Activated CD4-positive, alpha-beta T cell treated with anti-CD3 and anti-CD28 coated beads, Interleukin-2, amount 10 ng/mL, durations not matched to agents 7 days and 5 days (primary cell): ENCODE results near the gene TIRAP. TPM values are rescaled to one million over a fixed set of nuclear protein-coding genes. Genes with fewer than 3 reads are reported as not detected.

Source experiments
- CTCF ChIA-PET: fragments of 350-600 bp; sonication (Branson Sonifier 250); formaldehyde crosslinking; loops from one replicate; lab custom pipeline; 2021; ENCODE audit warnings: antibody characterized with exemption; lab: Charles Lee
- POLR2A ChIA-PET: fragments of 350-600 bp; sonication (Branson Sonifier 250); formaldehyde crosslinking; loops from one replicate; lab custom pipeline; 2021; ENCODE audit warnings: antibody characterized with exemption; lab: Charles Lee
- DNase-seq: peaks from one replicate; pipeline ENCODE4 v3.0.0-alpha.2; 2020
- H3K27ac Mint-ChIP-seq: one replicate; pipeline ENCODE4 v1.8.0; 2021; ENCODE audit warnings: mild to moderate bottlenecking, moderate library complexity, mixed read lengths
- H3K27me3 Mint-ChIP-seq: one replicate; pipeline ENCODE4 v1.8.0; 2021; ENCODE audit warnings: mixed read lengths
- H3K36me3 Mint-ChIP-seq: one replicate; pipeline ENCODE4 v1.8.0; 2021; ENCODE audit warnings: low read depth, mixed read lengths
- H3K4me1 Mint-ChIP-seq: one replicate; pipeline ENCODE4 v1.8.0; 2021; ENCODE audit warnings: mixed read lengths
- H3K4me3 Mint-ChIP-seq: one replicate; pipeline ENCODE4 v1.8.0; 2021; ENCODE audit warnings: mild to moderate bottlenecking, moderate library complexity, mixed read lengths
- H3K9me3 Mint-ChIP-seq: one replicate; pipeline ENCODE4 v1.8.0; 2021; ENCODE audit warnings: mixed read lengths
- total RNA-seq, 2 experiments: library from RNA; stranded (reverse); gene quantifications; one replicate each; pipeline ENCODE4 v1.2.3, GENCODE V29; 2021

The TIRAP gene
- total RNA-seq, 2 experiments from 2014 or later: 13.5 to 14.0 TPM

DNA sequence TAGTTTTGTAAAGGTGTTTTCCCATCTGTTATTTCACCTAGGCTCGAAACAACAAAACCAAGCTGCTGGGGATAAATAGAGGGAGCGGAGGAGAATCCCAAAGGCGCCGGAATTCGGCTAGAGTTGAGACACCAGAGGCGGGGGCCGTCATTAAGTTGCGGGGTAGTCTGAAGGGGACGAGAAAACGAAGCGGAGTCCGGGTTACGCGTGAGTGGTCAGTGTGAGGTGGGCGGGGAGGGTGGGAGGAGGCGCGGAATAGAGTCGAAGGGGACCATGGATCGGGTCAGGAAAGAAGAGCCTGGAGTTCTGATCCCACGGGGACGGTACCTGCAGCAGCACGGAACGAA, 14.6 kb upstream of the TIRAP start:
- CTCF ChIA-PET: interaction anchor here (0.5 to 1.6 kb wide), 2 partner anchors 49 to 53 kb away, joined by 3 to 6 read pairs; no protein-coding TSS in a partner anchor
- POLR2A ChIA-PET: no interaction called here
- Mint-ChIP-seq H3K4me1 (peaks cover 44% of the 10 kb centered on the region), H3K4me3 (peak overlapping the region; percentile 98), H3K27ac (peak overlapping the region; percentile 99), H3K9me3 (no peaks in the 10 kb centered on the region), H3K36me3 (peaks cover 54% of the 10 kb centered on the region), H3K27me3 (no peaks in the 10 kb centered on the region)
- no peak for DNase-seq

- H3K4me1 Mint-ChIP-seq: peaks cover 44% of the 10 kb centered on the region
- no peaks in the 10 kb centered on the region for H3K9me3 Mint-ChIP-seq
- CTCF ChIA-PET: interaction anchor here (1.6 to 1.9 kb wide), 2 partner anchors 10 to 50 kb away, joined by 3 to 7 read pairs; no protein-coding TSS in a partner anchor
- POLR2A ChIA-PET: interaction anchor here (0.7 kb wide), 1 partner anchor 13 kb away, joined by 3 read pairs; no protein-coding TSS in a partner anchor
- H3K36me3 Mint-ChIP-seq: peaks cover 51% of the 10 kb centered on the region
- DNase-seq: peak; percentile 100
- H3K27ac Mint-ChIP-seq: peak within 1 kb of the TSS; percentile 99
- H3K4me3 Mint-ChIP-seq: peak within 1 kb of the TSS; percentile 98
- H3K27me3 Mint-ChIP-seq: no peaks in the 10 kb centered on the region
Measured at GRCh38 chr11:126268708-126269579, 13.9 kb upstream of the TIRAP start, which contains the start of the genes FOXRED1 and SRPRA. Gene FOXRED1 (plus strand): TSS chr11:126269154. CDS start chr11:126269207, 53 bp downstream. Gene SRPRA (minus strand): TSS chr11:126268895. CDS start chr11:126268804, 91 bp downstream.

- Mint-ChIP-seq H3K9me3 (no peaks in the 10 kb centered on the region), H3K4me1 (peaks cover 36% of the 10 kb centered on the region), H3K36me3 (peaks cover 33% of the 10 kb centered on the region), H3K27ac (no peak overlapping the region), H3K4me3 (no peak overlapping the region), H3K27me3 (no peaks in the 10 kb centered on the region)
- ChIA-PET POLR2A (no interaction called here), CTCF (interaction anchor here (2.0 kb wide), 1 partner anchor 8 kb away, joined by 7 read pairs; the partner anchor contains the start of gene FOXRED1)
- no peak for DNase-seq
Measured at GRCh38 chr11:126277322-126277721, 5.6 kb upstream of the TIRAP start.

GRCh38 chr11:126277780-126278179, 5.1 kb upstream of the TIRAP start:
- CTCF ChIA-PET: interaction anchor here (2.0 kb wide), 1 partner anchor 8 kb away, joined by 7 read pairs; the partner anchor contains the start of gene FOXRED1
- H3K4me1 Mint-ChIP-seq: peaks cover 36% of the 10 kb centered on the region
- no peak overlapping the region for H3K27ac Mint-ChIP-seq
- DNase-seq: no peak
- peaks cover 30% of the 10 kb centered on the region for H3K36me3 Mint-ChIP-seq
- POLR2A ChIA-PET: no interaction called here
- H3K27me3 Mint-ChIP-seq: no peaks in the 10 kb centered on the region
- no peaks in the 10 kb centered on the region for H3K9me3 Mint-ChIP-seq
- H3K4me3 Mint-ChIP-seq: no peak overlapping the region

GRCh38 chr11:126279191-126279590, 3.7 kb upstream of the TIRAP start:
- POLR2A ChIA-PET: no interaction called here
- CTCF ChIA-PET: interaction anchor here (2.0 kb wide), 1 partner anchor 9 kb away, joined by 7 read pairs; the partner anchor contains the start of gene FOXRED1
- Mint-ChIP-seq H3K27me3 (no peaks in the 10 kb centered on the region), H3K9me3 (no peaks in the 10 kb centered on the region), H3K4me3 (no peak overlapping the region), H3K27ac (no peak overlapping the region), H3K4me1 (peaks cover 42% of the 10 kb centered on the region), H3K36me3 (peaks cover 24% of the 10 kb centered on the region)
- no peak for DNase-seq

DNA sequence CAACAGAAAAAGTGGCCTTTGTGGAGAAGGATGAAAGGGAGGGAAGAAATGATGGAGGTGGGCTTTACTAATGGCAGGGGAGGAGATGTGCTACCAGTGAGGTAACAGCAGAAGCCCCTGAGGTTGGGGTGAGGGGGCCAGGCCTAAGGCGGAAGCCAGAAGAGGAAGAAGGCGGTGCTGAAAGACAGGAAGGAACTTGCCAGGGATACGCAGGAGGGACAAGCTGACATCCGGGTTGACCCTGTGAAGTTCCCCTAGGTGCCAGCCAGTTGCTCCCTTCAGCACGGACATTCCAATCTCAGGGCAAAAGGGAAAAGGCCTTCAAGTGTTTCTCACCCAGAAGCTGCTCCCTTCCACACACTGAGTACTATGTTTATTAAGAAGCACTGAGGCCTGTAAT, 2.3 kb upstream of the TIRAP start:
- Mint-ChIP-seq H3K27me3 (no peaks in the 10 kb centered on the region), H3K4me1 (peaks cover 49% of the 10 kb centered on the region), H3K27ac (peak overlapping the region; percentile 71), H3K4me3 (no peak overlapping the region), H3K36me3 (peaks cover 14% of the 10 kb centered on the region), H3K9me3 (no peaks in the 10 kb centered on the region)
- no peak for DNase-seq
- ChIA-PET CTCF (interaction anchor here (0.7 to 1.7 kb wide), 3 partner anchors 16 to 69 kb away, joined by 3 to 4 read pairs (median 3); partner anchors contain the start of genes FAM118B and RPUSD4), POLR2A (no interaction called here)

DNA sequence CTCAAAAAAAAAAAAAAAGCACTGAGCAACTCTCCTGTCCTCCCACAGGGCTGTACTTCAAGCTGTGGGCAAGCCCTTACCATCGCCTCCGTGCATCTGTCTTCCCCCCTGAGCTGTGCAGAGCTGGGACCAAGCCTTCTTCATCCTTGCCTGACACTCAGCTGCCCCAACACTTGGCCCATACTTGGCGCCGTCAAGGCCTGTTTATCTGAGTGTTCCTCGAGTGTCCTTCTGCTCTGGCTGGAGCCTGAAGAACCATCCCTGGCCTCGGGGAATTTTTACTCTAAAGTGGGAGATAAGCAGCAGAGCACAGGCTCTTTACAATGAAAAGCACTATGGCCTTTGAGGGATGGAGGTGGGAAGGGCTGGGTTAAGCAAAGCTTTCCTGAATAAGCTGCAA, 1.6 kb upstream of the TIRAP start:
- peak overlapping the region; percentile 55 for H3K27ac Mint-ChIP-seq
- peaks cover 47% of the 10 kb centered on the region for H3K4me1 Mint-ChIP-seq

DNA sequence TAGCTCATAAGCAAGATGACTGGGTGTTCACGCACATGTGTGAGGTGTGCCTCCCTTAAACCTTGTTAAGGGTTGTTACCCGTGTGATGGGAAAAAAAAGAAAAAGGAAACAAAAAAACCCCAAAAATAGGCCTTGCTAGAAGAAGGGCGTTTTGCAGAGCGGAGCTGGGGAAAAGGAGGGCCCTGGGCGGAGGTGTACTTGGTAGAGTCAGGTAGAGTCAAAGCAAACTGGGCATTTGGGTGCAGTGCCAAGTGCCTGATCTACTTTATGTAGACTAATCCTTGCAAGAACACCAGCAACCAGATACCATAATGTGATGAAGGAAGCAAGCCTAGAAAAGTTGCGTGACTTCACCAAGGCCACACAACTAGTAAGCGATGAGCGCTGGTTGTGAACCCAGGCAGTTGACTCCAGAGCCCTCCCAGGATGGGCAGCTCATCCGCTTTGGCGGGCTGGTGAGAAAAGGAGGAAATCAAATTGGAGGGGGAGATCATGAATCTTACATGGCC, 1.2 kb upstream of the TIRAP start:
- Mint-ChIP-seq H3K27ac (peak overlapping the region; percentile 95), H3K4me3 (peak overlapping the region; percentile 88), H3K36me3 (peaks cover 9% of the 10 kb centered on the region), H3K4me1 (peaks cover 47% of the 10 kb centered on the region), H3K9me3 (no peaks in the 10 kb centered on the region), H3K27me3 (no peaks in the 10 kb centered on the region)
- no peak for DNase-seq
- ChIA-PET CTCF (interaction anchor here (0.8 to 1.7 kb wide), 6 partner anchors 9 to 70 kb away, joined by 3 to 14 read pairs (median 4); partner anchors contain the start of genes FAM118B and RPUSD4), POLR2A (interaction anchor here (0.9 kb wide), 1 partner anchor 13 kb away, joined by 3 read pairs; the partner anchor contains the start of genes FOXRED1 and SRPRA)

More for the DNA sequence above, 1.6 kb upstream of the TIRAP start:
- Mint-ChIP-seq H3K27me3 (no peaks in the 10 kb centered on the region), H3K36me3 (peaks cover 9% of the 10 kb centered on the region), H3K9me3 (no peaks in the 10 kb centered on the region), H3K4me3 (peak overlapping the region; percentile 88)
- DNase-seq: no peak
- ChIA-PET CTCF (interaction anchor here (0.7 to 1.7 kb wide), 8 partner anchors 8 to 70 kb away, joined by 3 to 14 read pairs (median 3); partner anchors contain the start of genes FAM118B and RPUSD4), POLR2A (no interaction called here)

DNA sequence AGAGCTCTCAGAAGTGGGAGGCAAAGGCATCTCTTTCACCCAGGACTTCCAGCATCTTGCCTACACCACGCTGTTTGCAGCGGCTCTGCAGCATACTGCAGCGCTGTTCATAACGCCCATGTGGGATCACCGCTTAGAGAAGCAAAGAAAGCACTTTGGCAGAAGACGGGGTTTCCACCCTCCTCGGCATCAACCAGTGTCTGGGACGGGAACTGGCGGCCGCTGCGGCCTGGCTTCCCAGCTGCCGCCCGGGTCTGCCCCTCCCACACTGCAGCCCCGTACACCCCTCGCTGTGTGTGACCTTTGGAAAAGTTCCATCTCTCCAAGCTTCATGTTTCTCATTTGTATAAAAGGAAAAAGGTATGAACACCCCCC, 545 bp upstream of the TIRAP start:
- ChIA-PET POLR2A (interaction anchor here (0.6 to 0.9 kb wide), 2 partner anchors 13 to 655 kb away, joined by 3 to 6 read pairs; partner anchors contain the start of genes FOXRED1 and SRPRA), CTCF (interaction anchor here (1.2 to 1.7 kb wide), 4 partner anchors 9 to 71 kb away, joined by 3 to 14 read pairs (median 4); partner anchors contain the start of genes FAM118B and RPUSD4)
- Mint-ChIP-seq H3K36me3 (peaks cover 9% of the 10 kb centered on the region), H3K27ac (peak overlapping the region; percentile 95), H3K9me3 (no peaks in the 10 kb centered on the region), H3K4me3 (peak overlapping the region; percentile 88), H3K4me1 (peaks cover 47% of the 10 kb centered on the region), H3K27me3 (no peaks in the 10 kb centered on the region)
- peak; percentile 35 for DNase-seq

GRCh38 chr11:126284829-126285228, 1.9 kb downstream of the TIRAP start:
- Mint-ChIP-seq H3K9me3 (no peaks in the 10 kb centered on the region), H3K4me3 (peak overlapping the region; percentile 88), H3K27ac (peak overlapping the region; percentile 63), H3K4me1 (peaks cover 42% of the 10 kb centered on the region), H3K36me3 (peaks cover 8% of the 10 kb centered on the region), H3K27me3 (no peaks in the 10 kb centered on the region)
- peak; percentile 61 for DNase-seq
- ChIA-PET POLR2A (no interaction called here), CTCF (no interaction called here)

GRCh38 chr11:126288237-126288636, 5.3 kb downstream of the TIRAP start:
- DNase-seq: no peak
- Mint-ChIP-seq H3K27ac (no peak overlapping the region), H3K9me3 (no peaks in the 10 kb centered on the region), H3K36me3 (peaks cover 19% of the 10 kb centered on the region), H3K4me1 (peaks cover 15% of the 10 kb centered on the region), H3K4me3 (no peak overlapping the region), H3K27me3 (no peaks in the 10 kb centered on the region)
- ChIA-PET CTCF (interaction anchor here (1.1 kb wide), 1 partner anchor 26 kb away, joined by 3 read pairs; no protein-coding TSS in a partner anchor), POLR2A (no interaction called here)

GRCh38 chr11:126290887-126291286, 8.0 kb downstream of the TIRAP start:
- Mint-ChIP-seq H3K36me3 (peaks cover 29% of the 10 kb centered on the region), H3K27ac (no peak overlapping the region), H3K27me3 (no peaks in the 10 kb centered on the region), H3K4me3 (no peak overlapping the region), H3K9me3 (no peaks in the 10 kb centered on the region), H3K4me1 (peaks cover 2% of the 10 kb centered on the region)
- CTCF ChIA-PET: interaction anchor here (2.1 kb wide), 1 partner anchor 9 kb away, joined by 14 read pairs; no protein-coding TSS in a partner anchor
- no peak for DNase-seq
- POLR2A ChIA-PET: no interaction called here
